Cardiac muscle cell (in vitro differentiated cells and primary cell): ENCODE data around the gene ODC1. TPM values are rescaled to one million over a fixed set of nuclear protein-coding genes. Genes with fewer than 3 reads are reported as not detected.

Source experiments
- DNase-seq, 2 donors: peaks; one replicate each; pipeline versions ENCODE4 v3.0.0 to v3.0.0-alpha.2; 2010 to 2017; ENCODE audit warnings: low read depth in 1 of 2, low spot score in 1 of 2
- H3K27ac ChIP-seq: fragments of 200-600 bp; sonication (generic); 2 replicates; pipeline ENCODE4 v1.5.1; 2016
- H3K27me3 ChIP-seq: fragments of 200-600 bp; sonication (generic); 2 replicates; pipeline ENCODE4 v1.6.0; 2016; ENCODE audit warnings: control low read depth
- H3K36me3 ChIP-seq: fragments of 200-600 bp; sonication (generic); 2 replicates; pipeline ENCODE4 v1.5.1; 2016; ENCODE audit warnings: control low read depth
- H3K4me1 ChIP-seq: fragments of 200-600 bp; sonication (generic); 2 replicates; pipeline ENCODE4 v1.8.1; 2017; ENCODE audit warnings: low read depth, mild to moderate bottlenecking, mixed run types
- H3K4me3 ChIP-seq: fragments of 200-600 bp; sonication (generic); 2 replicates; pipeline ENCODE4 v1.5.1; 2016; ENCODE audit warnings: mild to moderate bottlenecking
- H3K9me3 ChIP-seq: fragments of 200-600 bp; sonication (generic); 2 replicates; pipeline ENCODE4 v1.5.1; 2017; ENCODE audit warnings: low read depth, mild to moderate bottlenecking, control low read depth
- polyA plus RNA-seq: library from polyadenylated mRNA; unstranded; fragments of >200 nt; fragmentation: Nextera tagmentation; extraction: Ambion mirVana; gene quantifications from 2 replicates; pipeline ENCODE4 v1.2.1, GENCODE V29; 2016
- total RNA-seq: library from RNA; depleted of rRNA; stranded (reverse); fragments of >200 nt; gene quantifications from 2 replicates; pipeline ENCODE4 v1.2.3, GENCODE V29; 2016
- TF ChIP-seq, protein P1 (sequence below): IDR thresholded peaks from 2 replicates; pipeline ENCODE4 v1.5.1; 2012; ENCODE audit warnings: low read depth, mild to moderate bottlenecking, low read length

ODC1 gene
- total and polyA plus RNA-seq, 2 experiments from 2014 or later = 117 to 129 TPM

DNA sequence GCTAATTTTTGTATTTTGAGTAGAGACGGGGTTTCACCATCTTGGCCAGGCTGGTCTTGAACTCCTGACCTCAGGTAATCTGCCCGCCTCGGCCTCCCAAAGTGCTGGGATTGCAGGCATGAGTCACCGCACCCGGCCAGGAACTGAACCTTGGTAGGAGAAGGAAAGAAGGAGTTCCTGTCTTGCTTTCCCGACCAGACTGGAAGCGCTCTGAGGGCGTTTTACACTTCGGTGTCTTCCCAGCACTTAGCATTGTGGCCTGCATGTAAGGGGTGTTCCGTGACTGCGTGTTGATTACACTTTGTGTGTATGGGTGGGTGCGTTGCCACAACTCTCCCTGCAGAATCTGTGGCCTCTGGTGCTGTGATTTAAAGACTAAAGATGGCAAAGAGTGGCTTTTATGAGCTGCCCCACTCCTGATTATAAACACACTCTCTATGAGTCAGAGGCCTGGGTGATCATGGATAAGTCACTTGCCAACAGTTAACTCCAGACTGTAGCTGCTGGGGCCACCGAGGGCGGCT lies 46.0 kb downstream of the ODC1 start:
- Histone ChIP-seq H3K27ac (no peak overlapping the region), H3K36me3 (no peaks in the 10 kb centered on the region), H3K4me1 (no peaks in the 10 kb centered on the region), H3K27me3 (no peaks in the 10 kb centered on the region), H3K9me3 (no peaks in the 10 kb centered on the region), H3K4me3 (no peak overlapping the region)
- no peak for DNase-seq
- TF ChIP-seq, protein P1, sequence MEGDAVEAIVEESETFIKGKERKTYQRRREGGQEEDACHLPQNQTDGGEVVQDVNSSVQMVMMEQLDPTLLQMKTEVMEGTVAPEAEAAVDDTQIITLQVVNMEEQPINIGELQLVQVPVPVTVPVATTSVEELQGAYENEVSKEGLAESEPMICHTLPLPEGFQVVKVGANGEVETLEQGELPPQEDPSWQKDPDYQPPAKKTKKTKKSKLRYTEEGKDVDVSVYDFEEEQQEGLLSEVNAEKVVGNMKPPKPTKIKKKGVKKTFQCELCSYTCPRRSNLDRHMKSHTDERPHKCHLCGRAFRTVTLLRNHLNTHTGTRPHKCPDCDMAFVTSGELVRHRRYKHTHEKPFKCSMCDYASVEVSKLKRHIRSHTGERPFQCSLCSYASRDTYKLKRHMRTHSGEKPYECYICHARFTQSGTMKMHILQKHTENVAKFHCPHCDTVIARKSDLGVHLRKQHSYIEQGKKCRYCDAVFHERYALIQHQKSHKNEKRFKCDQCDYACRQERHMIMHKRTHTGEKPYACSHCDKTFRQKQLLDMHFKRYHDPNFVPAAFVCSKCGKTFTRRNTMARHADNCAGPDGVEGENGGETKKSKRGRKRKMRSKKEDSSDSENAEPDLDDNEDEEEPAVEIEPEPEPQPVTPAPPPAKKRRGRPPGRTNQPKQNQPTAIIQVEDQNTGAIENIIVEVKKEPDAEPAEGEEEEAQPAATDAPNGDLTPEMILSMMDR = no peak

DNA sequence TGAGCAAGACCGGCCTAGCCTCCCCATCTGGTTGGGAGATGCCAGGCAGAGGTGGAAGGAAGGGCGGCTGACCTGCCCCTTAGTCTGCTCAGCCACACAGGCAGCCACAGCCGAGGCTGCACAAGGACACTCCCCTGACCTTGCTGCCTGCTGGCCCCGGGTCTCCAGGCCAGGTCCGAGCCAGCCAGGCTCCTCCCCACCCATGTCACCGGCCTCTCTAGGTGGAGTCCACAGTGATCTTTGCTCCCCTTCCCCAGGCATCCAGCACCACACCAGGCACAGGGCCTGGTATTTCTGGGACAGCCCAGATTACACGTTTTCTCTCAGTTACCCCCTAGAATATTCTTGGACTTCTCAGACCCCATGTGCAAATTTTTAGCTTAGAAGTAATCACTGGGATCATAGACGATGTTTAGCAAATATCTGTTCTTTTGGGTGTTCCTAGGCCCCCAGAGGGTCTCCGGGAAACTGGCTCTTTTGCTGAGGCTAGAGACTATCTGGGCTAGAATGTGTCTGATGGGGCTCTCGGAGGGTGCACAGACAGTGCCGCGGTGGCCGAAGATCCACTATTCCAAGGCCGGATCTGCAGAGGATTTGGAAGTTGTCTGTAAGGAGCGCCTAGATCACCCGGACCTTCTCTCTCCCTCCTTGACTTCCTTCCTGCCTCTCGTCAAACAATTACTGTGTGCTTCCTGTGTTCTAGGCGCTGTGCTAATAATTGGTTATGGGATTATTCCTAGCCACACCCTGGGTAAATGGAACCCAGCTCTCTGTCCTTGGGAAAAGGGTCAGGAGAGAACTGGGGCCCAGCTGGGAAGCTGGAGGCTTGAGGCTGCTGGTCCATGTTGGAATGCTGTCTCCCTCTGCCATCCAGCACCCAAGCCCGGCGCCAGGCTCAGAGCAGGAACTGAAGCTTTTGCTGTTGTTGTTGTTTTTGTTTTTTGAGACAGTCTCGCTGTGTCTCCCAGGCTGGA lies 46.9 kb downstream of the ODC1 start:
- H3K9me3 ChIP-seq = no peaks in the 10 kb centered on the region
- H3K4me1 ChIP-seq = no peaks in the 10 kb centered on the region
- no peak overlapping the region for H3K27ac ChIP-seq
- no peak for DNase-seq
- TF ChIP-seq, protein P1 = no peak
- no peaks in the 10 kb centered on the region for H3K27me3 ChIP-seq
- no peaks in the 10 kb centered on the region for H3K36me3 ChIP-seq
- no peak overlapping the region for H3K4me3 ChIP-seq

DNA sequence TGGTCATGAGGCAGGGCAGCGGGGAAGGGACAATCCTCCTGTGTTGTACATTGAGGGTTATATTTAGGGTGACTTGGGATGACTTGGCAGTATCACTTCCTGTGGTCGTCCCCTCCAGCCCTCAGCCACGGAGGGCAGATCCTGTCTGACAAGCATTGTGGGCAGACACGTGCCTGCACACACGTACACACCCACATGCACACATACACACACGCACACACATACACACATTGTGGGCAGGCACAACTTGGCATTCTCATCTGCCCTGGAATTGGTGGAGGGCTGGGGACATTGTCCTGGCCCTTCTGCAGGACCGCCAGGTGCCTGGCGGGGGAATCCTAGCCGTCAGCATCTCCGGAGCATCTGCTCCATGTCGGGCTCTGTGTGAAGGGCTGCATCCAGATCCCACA lies 47.6 kb downstream of the ODC1 start:
- Histone ChIP-seq H3K36me3 (no peaks in the 10 kb centered on the region), H3K9me3 (no peaks in the 10 kb centered on the region), H3K4me3 (no peak overlapping the region), H3K4me1 (no peaks in the 10 kb centered on the region), H3K27ac (no peak overlapping the region), H3K27me3 (no peaks in the 10 kb centered on the region)
- TF ChIP-seq, protein P1 = no peak
- no peak for DNase-seq

DNA sequence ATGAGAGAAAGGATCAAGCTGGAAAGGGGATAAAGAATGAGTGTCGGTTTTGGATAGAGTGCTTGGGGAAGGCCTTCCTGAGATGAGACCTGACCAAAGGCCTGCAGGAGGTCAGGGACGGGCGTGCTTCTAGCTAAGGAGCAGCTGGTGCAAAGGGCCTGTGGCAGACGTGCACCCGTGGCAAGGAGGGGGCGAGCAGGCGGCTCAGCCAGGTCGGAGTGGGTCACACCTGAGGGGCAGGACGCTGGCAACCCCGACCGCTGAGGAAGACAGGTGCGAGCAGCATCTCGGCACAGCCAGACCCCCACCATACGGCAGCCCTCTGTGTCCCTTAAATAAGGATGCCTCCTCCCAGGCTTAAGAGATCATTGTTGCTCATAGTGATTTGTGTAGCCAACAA lies 48.1 kb downstream of the ODC1 start:
- no peaks in the 10 kb centered on the region for H3K36me3 ChIP-seq
- H3K4me1 ChIP-seq = no peaks in the 10 kb centered on the region
- no peak overlapping the region for H3K27ac ChIP-seq
- H3K4me3 ChIP-seq = no peak overlapping the region
- DNase-seq = no peak
- H3K9me3 ChIP-seq = no peaks in the 10 kb centered on the region
- no peaks in the 10 kb centered on the region for H3K27me3 ChIP-seq
- TF ChIP-seq, protein P1 = no peak

DNA sequence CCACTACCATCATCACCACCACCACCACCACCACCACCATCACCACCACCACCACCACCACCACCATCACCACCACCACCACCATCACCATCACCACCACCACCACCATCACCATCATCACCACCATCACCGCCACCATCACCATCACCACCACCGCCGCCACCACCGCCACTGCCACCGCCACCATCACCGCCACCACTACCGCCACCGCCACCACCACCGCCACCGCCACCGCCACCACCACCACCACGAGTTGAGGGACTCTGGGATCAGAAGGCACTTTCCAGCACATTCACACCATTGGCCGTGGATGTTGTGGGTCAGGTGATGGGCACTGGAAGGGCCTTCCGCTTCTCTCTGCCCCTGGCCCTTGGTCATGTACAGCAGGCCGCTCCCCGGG lies 48.8 kb downstream of the ODC1 start:
- TF ChIP-seq, protein P1 = no peak
- H3K9me3 ChIP-seq = no peaks in the 10 kb centered on the region
- H3K4me1 ChIP-seq = no peaks in the 10 kb centered on the region
- DNase-seq = no peak
- no peaks in the 10 kb centered on the region for H3K36me3 ChIP-seq
- no peaks in the 10 kb centered on the region for H3K27me3 ChIP-seq
- no peak overlapping the region for H3K4me3 ChIP-seq
- H3K27ac ChIP-seq = no peak overlapping the region
